AG09309 (cell line): ENCODE results near the gene SFR1.
"Not testable (repeated sequence)": the region's sequence is repeated elsewhere in the genome, so short reads cannot be mapped to it uniquely, and the experiment has no call there.

Source experiments
- DNase-seq: peaks from one replicate; pipeline ENCODE4 v3.0.0-alpha.2; 2010; ENCODE audit warnings: low read depth
- H3K4me3 ChIP-seq: 2 replicates; pipeline ENCODE4 v1.5.1; 2011; ENCODE audit warnings: mild to moderate bottlenecking, low read depth, low read length, moderate library complexity; ENCODE audit not compliant: control insufficient read depth
- TF ChIP-seq, protein P1 (sequence below): IDR thresholded peaks from 2 replicates; pipeline ENCODE4 v1.5.1; 2011; ENCODE audit warnings: mild to moderate bottlenecking, low read depth, low read length, inconsistent platforms; ENCODE audit not compliant: insufficient read depth, control insufficient read depth; ENCODE audit errors: missing control alignments

SFR1 gene

DNA sequence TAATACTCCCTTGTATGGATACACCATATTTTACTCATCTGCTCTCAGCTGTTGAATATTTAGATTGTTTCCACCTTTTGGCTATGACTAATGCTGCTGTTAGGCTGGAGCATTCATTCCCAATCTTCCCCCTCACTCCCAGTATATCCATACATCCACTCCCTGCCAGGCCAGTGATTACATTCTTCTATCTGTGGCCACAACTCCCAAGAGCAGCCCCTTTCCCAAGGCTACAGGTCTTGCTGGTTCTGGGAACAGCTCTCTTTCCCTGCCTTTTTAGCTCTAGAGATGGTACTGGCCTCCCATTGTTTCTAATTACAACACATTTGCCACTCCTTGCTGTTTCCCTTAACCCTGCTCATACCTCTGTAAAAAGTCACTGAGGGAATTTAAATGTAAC, 28.2 kb downstream of the SFR1 start:
- DNase-seq: no peak
- TF ChIP-seq, protein P1, sequence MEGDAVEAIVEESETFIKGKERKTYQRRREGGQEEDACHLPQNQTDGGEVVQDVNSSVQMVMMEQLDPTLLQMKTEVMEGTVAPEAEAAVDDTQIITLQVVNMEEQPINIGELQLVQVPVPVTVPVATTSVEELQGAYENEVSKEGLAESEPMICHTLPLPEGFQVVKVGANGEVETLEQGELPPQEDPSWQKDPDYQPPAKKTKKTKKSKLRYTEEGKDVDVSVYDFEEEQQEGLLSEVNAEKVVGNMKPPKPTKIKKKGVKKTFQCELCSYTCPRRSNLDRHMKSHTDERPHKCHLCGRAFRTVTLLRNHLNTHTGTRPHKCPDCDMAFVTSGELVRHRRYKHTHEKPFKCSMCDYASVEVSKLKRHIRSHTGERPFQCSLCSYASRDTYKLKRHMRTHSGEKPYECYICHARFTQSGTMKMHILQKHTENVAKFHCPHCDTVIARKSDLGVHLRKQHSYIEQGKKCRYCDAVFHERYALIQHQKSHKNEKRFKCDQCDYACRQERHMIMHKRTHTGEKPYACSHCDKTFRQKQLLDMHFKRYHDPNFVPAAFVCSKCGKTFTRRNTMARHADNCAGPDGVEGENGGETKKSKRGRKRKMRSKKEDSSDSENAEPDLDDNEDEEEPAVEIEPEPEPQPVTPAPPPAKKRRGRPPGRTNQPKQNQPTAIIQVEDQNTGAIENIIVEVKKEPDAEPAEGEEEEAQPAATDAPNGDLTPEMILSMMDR: no peak
- H3K4me3 ChIP-seq: no peak overlapping the region

DNA sequence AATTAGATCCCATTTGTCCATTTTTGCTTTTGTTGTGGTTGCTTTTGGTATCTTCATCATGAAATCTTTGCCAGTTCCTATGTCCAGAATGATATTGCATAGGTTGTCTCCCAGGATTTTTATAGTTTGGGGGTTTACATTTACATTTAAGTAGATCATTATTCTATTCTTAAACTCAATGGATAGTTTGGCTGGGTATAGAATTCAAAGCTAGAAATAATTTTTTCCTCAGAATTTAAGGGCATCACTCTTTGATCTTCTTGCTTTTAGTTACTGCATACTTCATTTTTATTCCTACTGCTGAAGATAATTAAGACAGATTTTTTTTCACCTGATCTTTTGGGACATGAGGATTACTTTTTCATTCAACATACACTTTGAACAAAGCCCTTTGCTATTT, 29.8 kb downstream of the SFR1 start:
- no peak overlapping the region for H3K4me3 ChIP-seq
- DNase-seq: no peak
- TF ChIP-seq, protein P1: no peak

DNA sequence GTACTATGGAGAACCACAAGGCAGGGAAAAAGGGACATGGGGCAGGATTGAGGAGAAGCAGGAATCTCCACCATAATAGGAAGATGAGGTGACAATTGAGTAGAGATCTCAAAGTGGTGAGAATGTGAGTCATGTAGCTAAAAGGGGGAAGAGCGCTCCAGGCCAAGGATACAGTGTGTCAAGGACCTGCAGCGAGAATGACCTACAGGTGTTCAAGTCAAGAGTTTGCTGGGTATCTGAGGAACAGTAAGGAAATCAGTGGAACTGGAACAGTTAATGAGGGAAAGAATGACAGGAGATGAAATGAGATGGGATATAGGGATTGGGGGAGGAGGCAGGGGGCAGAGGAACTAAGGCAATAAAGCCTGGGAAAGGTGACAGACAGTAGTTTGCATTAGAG, 33.6 kb downstream of the SFR1 start:
- DNase-seq: no peak
- H3K4me3 ChIP-seq: no peak overlapping the region
- TF ChIP-seq, protein P1: no peak

DNA sequence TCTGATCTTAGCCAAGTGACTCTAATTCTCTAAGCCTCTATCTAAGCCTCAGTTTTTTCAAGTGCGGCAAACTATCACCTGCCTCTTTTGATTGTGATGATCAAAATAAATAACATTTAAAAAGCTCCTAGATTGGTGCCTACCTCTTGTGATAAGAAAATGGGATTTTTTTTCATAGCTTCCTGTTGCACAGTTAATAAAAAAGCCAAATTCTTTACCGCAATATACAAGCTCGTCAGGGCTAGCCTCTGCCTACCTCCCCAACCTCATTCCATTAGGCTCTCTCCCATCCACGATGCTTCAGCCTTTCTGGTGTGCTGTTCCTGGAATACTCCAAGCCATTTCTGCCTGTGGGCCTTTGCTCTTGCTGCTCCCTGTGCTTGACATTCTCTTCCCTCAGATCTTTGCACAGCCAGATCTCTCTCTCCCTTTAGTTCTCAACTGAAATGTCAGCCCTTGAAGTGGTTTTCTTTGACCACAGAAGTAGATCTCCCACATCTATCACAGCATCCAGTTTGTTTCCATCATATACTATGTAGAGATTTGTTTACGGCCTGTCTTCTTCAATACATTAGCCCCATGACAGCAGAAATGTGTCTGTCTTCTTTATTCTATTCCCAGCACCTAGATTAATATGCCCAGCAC, 48.8 kb downstream of the SFR1 start:
- H3K4me3 ChIP-seq: no peak overlapping the region
- TF ChIP-seq, protein P1: no peak
- DNase-seq: no peak

DNA sequence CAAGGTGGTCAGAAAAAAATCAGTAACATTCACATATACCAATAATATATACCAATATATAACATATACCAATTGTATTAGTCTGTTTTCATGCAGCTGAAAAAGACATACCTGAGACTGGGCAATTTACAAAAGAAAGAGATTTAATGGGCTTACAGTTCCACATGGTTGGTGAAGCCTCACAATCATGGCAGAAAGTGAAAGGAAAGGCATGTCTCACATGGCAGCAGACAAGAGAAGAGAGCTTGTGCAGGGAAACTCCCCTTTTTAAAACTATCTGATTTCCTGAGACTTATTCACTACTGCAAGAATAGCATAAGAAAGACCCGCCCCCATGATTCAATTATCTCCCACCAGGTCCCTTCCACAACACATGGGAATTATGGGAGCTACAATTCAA, 52.2 kb downstream of the SFR1 start:
- not testable (repeated sequence) for DNase-seq, H3K4me3 ChIP-seq
